ENCODE measurements around the gene TBC1D10B. TPM values are rescaled to one million over a fixed set of nuclear protein-coding genes. Genes with fewer than 3 reads are reported as not detected.
A peak's percentile ranks its signal among the peaks of the same experiment; 100 is the strongest.

Gene TBC1D10B
- total and polyA plus RNA-seq, 9 of the 15 experiments (the other 6 are each of a cell fraction or from before 2014, with no cell fraction given): 2.2 to 55.4 (median 17.5) TPM

- peak overlapping the region; percentile 82 for H2AFZ ChIP-seq (ENCODE audit: low read depth, low read length)
- H4K20me1 ChIP-seq (replicated peaks; ENCODE audit: control insufficient read depth, insufficient read depth, low read length): peaks cover 23% of the 10 kb centered on the region
- no peaks in the 10 kb centered on the region for H3K27me3 ChIP-seq (ENCODE audit: control insufficient read depth in 2 of 2, insufficient read depth in 2 of 2, low read length in 2 of 2)
- no TSS peak for BruUV-seq (replicated peaks)
- ATAC-seq (no peak), DNase-seq (ENCODE audit: extremely low read depth in 1 of 4, low spot score in 3 of 4) (no peak), FAIRE-seq (no peak)
- H3K79me2 ChIP-seq (ENCODE audit: control insufficient read depth, insufficient read depth, low read length): peaks cover 37% of the 10 kb centered on the region
- peaks cover 14% of the 10 kb centered on the region; the same call in 2 of the 3 replicates for H3K36me3 ChIP-seq (ENCODE audit: control insufficient read depth, insufficient read depth, low read length)
- H3K27ac ChIP-seq (ENCODE audit: extremely low read depth, low read depth, low read length): peak overlapping the region; percentile 74
- 17% methylated on average over 11 of the region's 11 CpGs for WGBS (ENCODE audit: insufficient coverage, low coverage, missing lambda C conversion rate)
- POLR2A ChIA-PET: interaction anchor here (0.5 to 6.3 kb wide), 11 partner anchors 9 to 297 kb away, joined by 3 to 77 read pairs (median 4); partner anchors contain the start of genes CD2BP2, DCTPP1 and PRR14
- H3K9me3 ChIP-seq (replicated peaks; ENCODE audit: control insufficient read depth, insufficient read depth, low read depth, low read length): no peaks in the 10 kb centered on the region
- H3K9ac ChIP-seq (ENCODE audit: insufficient read depth in 1 of 2, low read depth in 2 of 2, low read length in 2 of 2): peak overlapping the region; percentile 74 to 84
- CTCF ChIA-PET (ENCODE audit: low intra/inter-chr PET ratio): interaction anchor here (0.6 kb wide), 1 partner anchor 298 kb away, joined by 4 read pairs; no protein-coding TSS in a partner anchor
- H3K9me1 ChIP-seq (ENCODE audit: control insufficient read depth, insufficient read depth, low read length): peaks cover 6% of the 10 kb centered on the region
- intact Hi-C loops (cut with micrococcal nuclease): loop anchor here (2.0 to 10.0 kb wide), 3 partner anchors 17 to 307 kb away; partner anchors contain the start of genes ALDOA, CD2BP2 and ZNF771
- H3K4me1 ChIP-seq (replicated peaks in 1 of 2; ENCODE audit: control insufficient read depth in 2 of 2, insufficient read depth in 2 of 2, low read length in 2 of 2): peaks cover 27 to 47% of the 10 kb centered on the region in 2 experiments; a peak in 4 of 5 replicates
- in situ Hi-C loops (cut with MboI): loop anchor here (25.0 kb wide), 1 partner anchor 909 kb away; the partner anchor contains the start of genes BOLA2, SLX1B and SULT1A4
- H3K4me3 ChIP-seq: peak overlapping the region; percentile 47
- H3K4me2 ChIP-seq (ENCODE audit: insufficient read depth, low read length): peak overlapping the region; percentile 84
- TF ChIP-seq SRSF9 (IDR thresholded peaks at IDR 0.05; ENCODE audit: borderline replicate concordance, low read depth, low read length): no peak
- no peak for TF ChIP-seq MGA (IDR thresholded peaks at IDR 0.05)
- TF ChIP-seq CC2D1A (IDR thresholded peaks at IDR 0.05): no peak
- TF ChIP-seq ETV1 (tag; conservative IDR thresholded peaks at IDR 0.05; ENCODE audit: low read depth): 0 out of 2 replicates have a peak, but pooled peaks have one; percentile 38
- peak; percentile 9 for TF ChIP-seq RBBP5 (IDR thresholded peaks at IDR 0.05; ENCODE audit: borderline replicate concordance, insufficient read depth, low read length, poor library complexity, severe bottlenecking)
- 0 out of 2 replicates have a peak, but pooled peaks have one; percentile 17 for TF ChIP-seq ZNF766 (CRISPR knock-in tag; conservative IDR thresholded peaks at IDR 0.05)
- 0 out of 2 replicates have a peak, but pooled peaks have one; percentile 5 for TF ChIP-seq SMC3 (conservative IDR thresholded peaks at IDR 0.05; ENCODE audit: insufficient read depth, low read depth, low read length)
Measured at GRCh38 chr16:30371248-30371816, 1.0 kb upstream of the TBC1D10B start.

Data from K562 (cell line).